ENCODE data around the gene PTGES2.
"Not testable (repeated sequence)": the region's sequence is repeated elsewhere in the genome, so short reads cannot be mapped to it uniquely, and the experiment has no call there.

Gene PTGES2

GRCh38 chr9:128118472-128118857, 9.1 kb downstream of the PTGES2 start:
- DNase-seq, result no peak

- DNase-seq, result peak; percentile 15
Observed at GRCh38 chr9:128117613-128118471, 9.7 kb downstream of the PTGES2 start.

- DNase-seq, result no peak
Observed at GRCh38 chr9:128116104-128117083, 11.1 kb downstream of the PTGES2 start.

- no peak for DNase-seq
Observed at GRCh38 chr9:128115187-128116103, 12.1 kb downstream of the PTGES2 start.

GRCh38 chr9:128114326-128115186, 13.0 kb downstream of the PTGES2 start:
- no peak for DNase-seq

GRCh38 chr9:128113526-128114325, 13.8 kb downstream of the PTGES2 start:
- DNase-seq, result no peak

GRCh38 chr9:128111726-128112125, 15.8 kb downstream of the PTGES2 start:
- DNase-seq, result not testable (repeated sequence)

- DNase-seq, result no peak
Observed at GRCh38 chr9:128109050-128109709, 18.3 kb downstream of the PTGES2 start.

- DNase-seq, result no peak
Observed at GRCh38 chr9:128108269-128109049, 19.1 kb downstream of the PTGES2 start.

GRCh38 chr9:128107468-128108268, 19.9 kb downstream of the PTGES2 start:
- no peak for DNase-seq

GRCh38 chr9:128106940-128107467, 20.5 kb downstream of the PTGES2 start:
- no peak for DNase-seq

GRCh38 chr9:128106181-128106939, 21.2 kb downstream of the PTGES2 start:
- DNase-seq, result no peak

GRCh38 chr9:128105538-128106175, 21.9 kb downstream of the PTGES2 start:
- no peak for DNase-seq

GRCh38 chr9:128104171-128104618, 23.3 kb downstream of the PTGES2 start:
- DNase-seq, result no peak

- no peak for DNase-seq
Observed at GRCh38 chr9:128103589-128103962, 24.0 kb downstream of the PTGES2 start.

GRCh38 chr9:128102861-128103588, 24.5 kb downstream of the PTGES2 start:
- no peak for DNase-seq
